Suprapubic skin (tissue), 2 donors: Measurements from ENCODE around the gene ISCA1.

ENCODE experiments used
- EP300 ChIP-seq: sonication (generic); formaldehyde crosslinking; IDR thresholded peaks from one replicate; pipeline ENCODE4 v1.6.1; 2017; ENCODE audit warnings: antibody characterized with exemption
- POLR2A ChIP-seq, 2 donors: fragments of 450-650 bp; IDR thresholded peaks; one replicate each; pipeline ENCODE4 v1.6.1; 2017; ENCODE audit warnings: antibody characterized with exemption in 2 of 2, mild to moderate bottlenecking in 2 of 2, moderate library complexity in 2 of 2

GRCh38 chr9:86285261-86285660, 2.9 kb upstream of the ISCA1 start:
- no peak for TF ChIP-seq POLR2A (IDR thresholded peaks at IDR 0.05)
- TF ChIP-seq EP300, result no peak
